Prostate gland (tissue), 2 donors: ENCODE measurements around the gene IL12RB2. TPM values are rescaled to one million over a fixed set of nuclear protein-coding genes. Genes with fewer than 3 reads are reported as not detected.

Experiments used
- DNase-seq: peaks from one replicate; pipeline ENCODE4 v3.0.0-alpha.2; 2019; ENCODE audit warnings: low spot score
- H3K27ac ChIP-seq, 2 donors: fragments of 200-600 bp; sonication (generic); 2 replicates each; pipeline ENCODE4 v1.5.1; 2017 to 2019
- H3K27me3 ChIP-seq: fragments of 200-600 bp; sonication (generic); replicated peaks from 2 replicates; pipeline ENCODE4 v1.5.1; 2019; ENCODE audit not compliant: insufficient read depth
- H3K36me3 ChIP-seq, 2 donors: fragments of 200-600 bp; sonication (generic); 1 replicate in 1 of 2; 2 replicates in 1 of 2; pipeline versions ENCODE4 v1.5.1 to v1.8.1; 2017 to 2019
- H3K4me1 ChIP-seq: fragments of 200-600 bp; sonication (generic); replicated peaks from 2 replicates; pipeline ENCODE4 v1.5.1; 2019
- H3K4me3 ChIP-seq, 2 donors: fragments of 200-600 bp; sonication (generic); 2 replicates each; pipeline ENCODE4 v1.5.1; 2017 to 2019
- H3K9me3 ChIP-seq: fragments of 200-600 bp; sonication (generic); 2 replicates; pipeline ENCODE4 v1.5.1; 2017
- CTCF ChIP-seq, 4 experiments: fragments of 200-600 bp in 2 of 4; fragments of 450-650 bp in 2 of 4; sonication (generic) in 2 of 4; IDR thresholded peaks; 1 replicate in 3 of 4; 2 replicates in 1 of 4; pipeline ENCODE4 v1.5.1; 2016 to 2019; ENCODE audit warnings: antibody characterized with exemption in 4 of 4, mild to moderate bottlenecking in 2 of 4, moderate library complexity in 2 of 4
- POLR2A ChIP-seq: fragments of 450-650 bp; IDR thresholded peaks from one replicate; pipeline ENCODE4 v1.6.1; 2016; ENCODE audit warnings: antibody characterized with exemption, mild to moderate bottlenecking
- POLR2AphosphoS5 ChIP-seq: sonication (generic); formaldehyde crosslinking; IDR thresholded peaks from one replicate; pipeline ENCODE4 v1.6.1; 2017; ENCODE audit warnings: antibody characterized with exemption
- WGBS: methylation state at CpG from one replicate; pipeline ENCODE4 v1.1.5; 2018; 5-methylcytosine and 5-hydroxymethylcytosine counted together
- intact Hi-C: fragments of 100-400 bp; cut with DNase I; formaldehyde crosslinking; loops from one replicate; pipeline ENCODE4 v1.14.2; 2022
- total RNA-seq, 2 donors: library from RNA; depleted of rRNA; stranded (reverse); fragments of >200 nt; gene quantifications; one replicate each; pipeline ENCODE4 v1.1.0, GENCODE V29; 2016

Gene IL12RB2
- total RNA-seq, 2 donors from 2014 or later = 0.18 to 1.6 TPM

GRCh38 chr1:67427465-67427864 is 119.8 kb downstream of the IL12RB2 start:
- H3K4me3 ChIP-seq = peak overlapping the region; percentile 68 to 74
- no peak for DNase-seq
- H3K4me1 ChIP-seq = no peaks in the 10 kb centered on the region

GRCh38 chr1:67427947-67428346 is 120.3 kb downstream of the IL12RB2 start:
- Histone ChIP-seq H3K4me3 (peak overlapping the region; percentile 68 to 74), H3K4me1 (no peaks in the 10 kb centered on the region), H3K27me3 (no peaks in the 10 kb centered on the region), H3K36me3 (no peaks in the 10 kb centered on the region), H3K9me3 (no peaks in the 10 kb centered on the region), H3K27ac (no peak overlapping the region)
- TF ChIP-seq POLR2A (no peak), POLR2AphosphoS5 (no peak), CTCF (IDR thresholded peaks at IDR 0.05) (no peak)
- DNase-seq = no peak
- WGBS = 3% methylated on average over 3 of the region's 3 CpGs
- intact Hi-C loops = no loop called here

More at GRCh38 chr1:67427465-67427864, 119.8 kb downstream of the IL12RB2 start:
- H3K27me3 ChIP-seq = no peaks in the 10 kb centered on the region
- WGBS = 5% methylated on average over 2 of the region's 2 CpGs
- TF ChIP-seq POLR2A = no peak
- TF ChIP-seq POLR2AphosphoS5 = no peak
- no peak for TF ChIP-seq CTCF (IDR thresholded peaks at IDR 0.05)
- H3K36me3 ChIP-seq = no peaks in the 10 kb centered on the region
- H3K27ac ChIP-seq = no peak overlapping the region
- H3K9me3 ChIP-seq = no peaks in the 10 kb centered on the region
- intact Hi-C loops = no loop called here

GRCh38 chr1:67429011-67429527 is 121.4 kb downstream of the IL12RB2 start:
- Histone ChIP-seq H3K4me3 (peak overlapping the region; percentile 68 to 74), H3K27ac (peak overlapping the region; percentile 91 to 92), H3K4me1 (no peaks in the 10 kb centered on the region), H3K9me3 (no peaks in the 10 kb centered on the region), H3K27me3 (no peaks in the 10 kb centered on the region), H3K36me3 (no peaks in the 10 kb centered on the region)
- TF ChIP-seq POLR2AphosphoS5 (no peak), POLR2A (no peak), CTCF (IDR thresholded peaks at IDR 0.05) (no peak)
- DNase-seq = peak; percentile 6
- intact Hi-C loops = no loop called here
- WGBS = under 1% methylated on average over 25 of the region's 25 CpGs

- Histone ChIP-seq H3K4me1 (no peaks in the 10 kb centered on the region), H3K4me3 (peak overlapping the region; percentile 68 to 74), H3K27me3 (no peaks in the 10 kb centered on the region), H3K9me3 (no peaks in the 10 kb centered on the region), H3K36me3 (no peaks in the 10 kb centered on the region), H3K27ac (peak overlapping the region; percentile 91 to 92)
- under 1% methylated on average over 64 of the region's 69 CpGs for WGBS
- TF ChIP-seq CTCF (IDR thresholded peaks at IDR 0.05) (peak in 1 of 4 experiments; percentile 5), POLR2AphosphoS5 (no peak)
- DNase-seq = peak; percentile 5
- intact Hi-C loops = loop anchor here (10.0 kb wide), 1 partner anchor 325 kb away; no protein-coding TSS in a partner anchor
These were observed 122.1 kb downstream of the IL12RB2 start for GRCh38 chr1:67429528-67430357.
